ENCODE data around the gene BRWD1. TPM values are rescaled to one million over a fixed set of nuclear protein-coding genes. Genes with fewer than 3 reads are reported as not detected.

Gene BRWD1
- total and polyA plus RNA-seq, 12 donors = 11.1 to 81.1 (median 37.6) TPM

GRCh38 chr21:39341249-39341923, 28.0 kb upstream of the BRWD1 start:
- H3K4me3 ChIP-seq = no peak overlapping the region
- peaks cover 0 to 7% of the 10 kb centered on the region in 2 donors for H3K4me1 ChIP-seq (replicated peaks in 1 of 2)
- DNase-seq = no peak
- H3K27me3 ChIP-seq = no peaks in the 10 kb centered on the region
- TF ChIP-seq CTCF (IDR thresholded peaks at IDR 0.05) (no peak), POLR2A (IDR thresholded peaks at IDR 0.05) (no peak)
- H3K36me3 ChIP-seq (replicated peaks in 1 of 2) = peaks cover 0 to 36% of the 10 kb centered on the region in 2 donors
- 96 to 98% (median 97%) methylated on average over 6 of the region's 6 CpGs for WGBS, 4 donors
- H3K27ac ChIP-seq = no peak overlapping the region
- no peaks in the 10 kb centered on the region for H3K9me3 ChIP-seq (replicated peaks in 1 of 3)
- intact Hi-C loops (cut with DNase I) = no loop called here

GRCh38 chr21:39340687-39341086, 27.3 kb upstream of the BRWD1 start:
- peaks cover 0 to under 1% of the 10 kb centered on the region in 2 donors for H3K4me1 ChIP-seq (replicated peaks in 1 of 2)
- TF ChIP-seq POLR2A (IDR thresholded peaks at IDR 0.05) (no peak), CTCF (IDR thresholded peaks at IDR 0.05) (no peak)
- intact Hi-C loops (cut with DNase I) = no loop called here
- no peaks in the 10 kb centered on the region for H3K27me3 ChIP-seq
- DNase-seq = no peak
- H3K9me3 ChIP-seq (replicated peaks in 1 of 3) = no peaks in the 10 kb centered on the region
- 91 to 97% (median 93%) methylated on average over 6 of the region's 6 CpGs for WGBS, 4 donors
- no peak overlapping the region for H3K4me3 ChIP-seq
- H3K27ac ChIP-seq = no peak overlapping the region
- peaks cover 0 to 30% of the 10 kb centered on the region in 2 donors for H3K36me3 ChIP-seq (replicated peaks in 1 of 2)

- Histone ChIP-seq H3K27ac (no peak overlapping the region), H3K9me3 (replicated peaks in 1 of 3) (no peaks in the 10 kb centered on the region), H3K4me3 (no peak overlapping the region), H3K27me3 (no peaks in the 10 kb centered on the region), H3K36me3 (replicated peaks in 1 of 2) (peaks cover 0 to 23% of the 10 kb centered on the region in 2 donors), H3K4me1 (replicated peaks in 1 of 2) (no peaks in the 10 kb centered on the region)
- WGBS, 4 donors = 81 to 92% (median 90%) methylated on average over 2 of the region's 2 CpGs
- DNase-seq = no peak
- intact Hi-C loops (cut with DNase I) = no loop called here
- TF ChIP-seq POLR2A (IDR thresholded peaks at IDR 0.05) (no peak), CTCF (IDR thresholded peaks at IDR 0.05) (no peak)
These were observed 25.8 kb upstream of the BRWD1 start for GRCh38 chr21:39339231-39339630.

GRCh38 chr21:39336457-39337008, 23.1 kb upstream of the BRWD1 start:
- intact Hi-C loops (cut with DNase I) = no loop called here
- DNase-seq = no peak
- H3K36me3 ChIP-seq (replicated peaks in 1 of 2) = peaks cover 0 to 7% of the 10 kb centered on the region in 2 donors
- peaks cover 0 to 7% of the 10 kb centered on the region in 2 donors for H3K4me1 ChIP-seq (replicated peaks in 1 of 2)
- no peak overlapping the region for H3K4me3 ChIP-seq
- WGBS, 4 donors = 84 to 87% (median 85%) methylated on average over 13 of the region's 13 CpGs
- H3K27me3 ChIP-seq = no peaks in the 10 kb centered on the region
- no peak overlapping the region for H3K27ac ChIP-seq
- TF ChIP-seq POLR2A (IDR thresholded peaks at IDR 0.05) (no peak), CTCF (IDR thresholded peaks at IDR 0.05) (no peak)
- no peaks in the 10 kb centered on the region for H3K9me3 ChIP-seq (replicated peaks in 1 of 3)
